Activated CD4-positive, alpha-beta T cell treated with anti-CD3 and anti-CD28 coated beads, Interleukin-2, amount 50 U/mL, for 1 hour (primary cell): ENCODE measurements around the gene HSPA4L.

Source experiments
- DNase-seq: peaks from one replicate; pipeline ENCODE4 v3.0.0-alpha.2; 2020

HSPA4L gene

GRCh38 chr4:127783955-127784770 is 2.0 kb downstream of the HSPA4L start:
- DNase-seq, result no peak

DNA sequence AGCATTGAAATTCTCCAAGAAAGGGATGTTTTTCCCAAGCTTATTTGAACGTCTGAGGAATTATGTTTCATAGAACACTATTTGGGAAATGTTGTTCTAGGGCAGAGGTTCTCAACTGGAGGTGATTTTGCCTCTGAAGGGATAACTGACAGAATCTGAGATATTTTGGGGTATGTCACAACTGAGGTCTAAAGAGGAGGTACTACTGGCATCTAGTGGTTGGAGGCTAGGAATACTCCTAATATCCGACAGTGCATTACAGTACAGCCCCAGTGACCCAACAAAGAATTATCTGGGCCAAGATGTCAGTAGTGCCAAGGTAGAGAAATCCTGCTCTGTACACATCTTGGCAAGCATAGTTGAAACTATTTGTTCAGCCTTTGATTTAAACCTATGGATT is 6.4 kb downstream of the HSPA4L start:
- DNase-seq, result no peak

DNA sequence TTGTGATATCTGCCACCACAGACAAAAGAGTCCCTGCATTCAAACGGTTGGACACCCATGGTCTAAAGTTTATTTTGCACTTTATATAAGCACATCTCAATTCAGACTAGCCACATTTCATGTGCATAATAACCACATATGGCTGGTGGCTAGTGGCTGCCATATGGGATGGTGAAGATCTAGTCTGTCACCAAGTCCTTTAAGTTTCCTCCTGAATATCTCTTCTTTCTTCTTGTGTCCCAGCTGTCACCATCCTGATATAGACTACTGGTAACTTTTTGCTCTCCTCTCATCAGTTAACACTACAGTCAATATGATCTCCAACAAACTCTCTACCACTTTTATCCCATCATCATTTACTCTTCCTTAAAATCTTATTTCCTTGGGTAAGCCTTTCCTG is 9.3 kb downstream of the HSPA4L start:
- DNase-seq, result no peak

GRCh38 chr4:127793528-127793927 is 11.4 kb downstream of the HSPA4L start:
- no peak for DNase-seq

- no peak for DNase-seq
These were observed 17.6 kb downstream of the HSPA4L start for GRCh38 chr4:127799711-127800110.

DNA sequence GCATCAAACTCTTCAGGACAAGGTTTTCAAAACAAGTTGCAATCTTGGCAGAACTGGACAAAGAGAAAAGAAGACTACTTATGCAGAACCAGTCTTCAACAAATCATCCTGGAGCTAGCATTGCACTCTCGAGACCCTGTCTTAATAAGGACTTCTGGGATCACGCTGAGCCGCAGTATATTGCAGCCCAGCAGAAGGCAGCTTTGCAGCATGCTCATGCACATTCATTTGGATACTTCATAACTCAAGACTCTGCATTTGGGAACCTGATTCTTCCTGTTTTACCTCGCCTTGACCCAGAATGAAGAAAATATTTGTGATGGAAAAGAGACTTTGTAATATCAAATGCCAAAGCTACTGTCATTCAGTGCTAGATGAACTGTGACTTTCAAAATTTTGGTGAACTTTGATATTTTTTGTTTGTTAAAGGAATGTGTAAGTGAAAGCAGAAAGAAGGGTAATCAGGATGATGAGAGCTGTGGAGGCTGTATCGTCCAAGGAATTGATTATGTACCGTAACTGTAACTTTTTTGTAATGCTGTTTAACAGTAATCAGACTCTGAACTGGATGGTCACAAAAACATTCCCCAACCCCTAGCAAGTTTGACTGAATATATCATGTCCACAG is 27.2 kb downstream of the HSPA4L start:
- DNase-seq, result no peak

DNA sequence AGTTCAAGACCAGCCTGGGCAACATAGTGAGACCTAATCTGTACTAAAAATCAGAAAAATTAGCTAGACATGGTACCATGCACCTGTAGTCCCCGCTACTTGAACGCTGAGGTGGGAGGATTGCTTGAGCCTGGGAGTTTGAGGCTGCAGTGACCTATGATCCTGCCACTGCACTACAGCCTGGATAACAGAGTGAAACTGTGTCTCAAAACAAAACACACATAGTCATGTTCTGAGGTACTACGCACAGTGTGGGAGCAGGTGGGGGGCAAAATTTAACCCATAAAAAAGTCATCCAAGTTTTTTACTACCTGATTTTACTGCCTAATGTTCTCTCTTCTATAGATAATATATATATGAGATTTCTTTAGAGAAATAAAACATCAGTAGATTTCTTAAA is 28.4 kb downstream of the HSPA4L start:
- DNase-seq, result no peak

DNA sequence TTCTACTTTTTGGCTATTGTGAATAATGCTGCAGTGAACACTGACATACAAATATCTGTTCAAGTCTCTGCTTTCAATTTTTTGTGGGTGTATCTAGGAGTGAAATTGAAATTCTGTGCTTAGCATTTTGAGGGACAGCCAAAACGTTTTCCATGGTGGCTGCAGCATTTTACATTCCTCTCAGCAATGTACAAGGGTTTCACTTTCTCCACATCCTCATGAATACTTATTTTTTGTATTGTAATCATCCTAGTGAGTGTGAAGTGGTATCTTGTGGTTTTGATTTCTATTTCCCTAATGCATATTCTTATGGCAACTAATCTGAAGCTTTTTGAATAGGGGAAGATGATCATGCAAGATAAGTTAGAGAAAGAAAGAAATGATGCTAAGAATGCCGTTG is 40.3 kb downstream of the HSPA4L start:
- DNase-seq, result no peak

DNA sequence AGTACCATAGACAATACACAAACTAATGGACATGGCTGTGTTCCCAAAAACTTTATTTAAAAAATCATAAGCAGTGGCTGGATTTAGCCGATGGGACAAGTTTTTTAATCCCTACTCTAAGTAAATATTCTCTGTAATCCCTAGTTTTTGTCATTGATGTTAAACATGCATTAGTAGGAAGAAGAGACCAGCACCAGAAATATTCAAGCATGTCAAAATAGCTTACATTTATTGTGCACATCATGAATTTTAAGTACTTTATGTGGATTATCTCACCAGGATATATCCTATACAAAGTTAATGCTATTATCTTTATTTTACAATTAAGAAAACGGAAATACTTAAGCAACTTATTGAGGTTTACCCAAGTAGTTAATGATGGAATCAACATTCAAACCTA is 46.0 kb downstream of the HSPA4L start:
- no peak for DNase-seq

GRCh38 chr4:127829014-127829413 is 46.9 kb downstream of the HSPA4L start:
- no peak for DNase-seq

DNA sequence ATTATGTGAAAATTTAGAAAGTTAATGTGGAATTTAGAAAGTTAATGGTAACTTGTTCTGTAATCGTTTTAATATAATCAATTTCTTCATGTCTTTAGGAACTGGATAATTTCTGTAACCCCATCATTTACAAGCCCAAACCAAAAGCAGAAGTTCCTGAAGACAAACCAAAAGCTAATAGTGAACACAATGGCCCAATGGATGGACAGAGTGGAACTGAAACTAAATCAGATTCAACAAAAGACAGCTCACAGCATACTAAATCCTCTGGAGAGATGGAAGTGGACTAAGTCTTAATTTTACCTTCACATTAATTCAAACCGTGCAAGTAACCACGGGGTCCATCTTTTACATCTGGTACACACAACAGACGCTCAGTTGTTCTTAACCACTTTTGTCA is 50.5 kb downstream of the HSPA4L start:
- DNase-seq, result no peak

DNA sequence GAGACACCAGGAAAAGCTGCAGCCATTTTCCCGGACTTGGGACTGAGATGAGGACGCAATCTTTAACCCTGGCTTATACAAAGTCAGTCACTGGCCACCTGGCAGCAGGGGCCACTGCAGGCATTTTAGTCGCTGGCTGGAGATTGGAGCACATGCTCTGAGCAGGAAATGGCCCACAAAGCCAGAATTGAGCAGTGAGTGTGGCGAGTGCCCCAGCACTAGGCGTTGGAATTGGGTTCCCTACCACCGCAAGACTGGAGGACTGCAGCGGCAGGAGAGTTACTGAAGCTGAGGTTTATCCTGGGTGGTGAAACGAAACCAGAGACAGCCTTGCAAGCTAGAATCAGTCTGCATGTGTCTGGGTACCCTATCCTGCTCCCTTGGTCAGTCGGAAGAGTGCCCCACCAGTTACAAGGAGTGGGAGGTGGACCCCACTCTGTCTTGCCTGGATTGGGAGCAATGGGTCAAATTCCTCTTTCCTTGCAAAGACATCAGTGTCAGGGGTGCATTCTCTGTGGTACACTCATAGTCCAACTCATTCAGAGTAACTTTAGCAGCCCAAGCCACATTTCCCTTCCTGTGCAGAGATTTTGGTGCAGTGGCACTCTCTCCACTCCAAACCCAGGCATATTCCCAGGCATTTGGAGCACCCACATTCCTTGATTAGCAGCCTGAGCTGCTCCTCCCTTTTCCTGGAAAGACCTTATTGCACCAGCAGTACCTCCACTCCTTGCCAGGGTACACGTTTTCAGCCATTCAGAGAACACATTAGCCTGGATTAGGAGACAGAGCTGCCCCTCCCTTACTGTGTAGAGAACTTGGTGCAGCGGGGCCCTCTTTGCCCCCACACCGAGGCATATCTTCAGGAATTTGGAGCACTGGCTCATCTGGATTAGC is 61.8 kb downstream of the HSPA4L start:
- DNase-seq, result no peak

GRCh38 chr4:127844601-127845116 is 62.5 kb downstream of the HSPA4L start:
- no peak for DNase-seq

GRCh38 chr4:127846061-127846460 is 63.9 kb downstream of the HSPA4L start:
- no peak for DNase-seq

GRCh38 chr4:127846765-127847164 is 64.6 kb downstream of the HSPA4L start:
- no peak for DNase-seq

GRCh38 chr4:127849505-127850234 is 67.5 kb downstream of the HSPA4L start:
- no peak for DNase-seq

- no peak for DNase-seq
These were observed 70.5 kb downstream of the HSPA4L start for GRCh38 chr4:127852661-127853060.

DNA sequence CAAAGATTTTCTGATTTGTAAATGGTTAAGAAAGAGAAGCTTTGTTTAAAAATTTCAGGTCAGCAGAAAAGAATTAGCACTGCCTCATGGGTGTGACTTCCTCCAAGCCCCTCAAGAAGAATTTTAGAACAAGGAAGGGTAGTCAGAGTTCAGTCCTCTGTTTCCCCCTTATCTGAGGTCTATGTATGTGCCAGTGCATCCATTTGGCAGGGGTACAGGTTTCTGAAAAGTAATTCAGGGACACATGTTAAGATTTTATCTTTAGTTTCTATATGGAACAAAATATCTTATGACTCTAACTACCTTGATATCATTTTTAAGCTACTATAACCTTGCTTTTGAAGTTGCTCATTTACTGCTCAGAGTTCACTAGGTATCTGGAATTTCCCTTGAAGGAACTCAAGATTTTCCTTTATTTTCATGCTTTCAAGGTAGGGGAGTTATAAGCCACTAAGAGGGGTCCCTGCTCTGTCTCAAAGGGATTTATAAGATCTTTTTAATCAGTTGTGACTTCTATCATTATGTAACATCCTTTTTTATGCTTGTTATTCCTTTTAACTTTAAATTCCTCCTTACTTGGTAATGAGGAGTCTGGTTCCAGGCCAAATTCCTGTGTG is 74.2 kb downstream of the HSPA4L start:
- no peak for DNase-seq

GRCh38 chr4:127856813-127857447 is 74.8 kb downstream of the HSPA4L start:
- DNase-seq, result no peak

DNA sequence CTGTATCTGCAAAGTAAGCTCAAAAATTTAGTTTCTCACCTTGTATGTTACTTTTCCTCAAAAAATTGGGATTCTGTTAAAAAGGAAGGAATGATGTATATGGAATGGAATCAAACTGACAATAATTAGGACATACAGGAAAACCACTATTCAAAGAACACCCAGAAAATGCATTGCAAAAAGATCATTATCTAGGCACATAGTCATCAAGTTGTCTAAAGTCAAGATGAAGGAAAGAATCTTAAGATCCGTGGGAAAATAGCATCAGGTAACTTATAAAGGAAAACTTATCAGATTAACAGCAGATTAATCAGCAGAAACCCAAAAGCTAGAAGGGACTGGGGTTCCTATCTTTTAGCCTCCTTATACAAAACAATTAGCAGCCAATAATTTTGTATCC is 75.5 kb downstream of the HSPA4L start:
- no peak for DNase-seq

DNA sequence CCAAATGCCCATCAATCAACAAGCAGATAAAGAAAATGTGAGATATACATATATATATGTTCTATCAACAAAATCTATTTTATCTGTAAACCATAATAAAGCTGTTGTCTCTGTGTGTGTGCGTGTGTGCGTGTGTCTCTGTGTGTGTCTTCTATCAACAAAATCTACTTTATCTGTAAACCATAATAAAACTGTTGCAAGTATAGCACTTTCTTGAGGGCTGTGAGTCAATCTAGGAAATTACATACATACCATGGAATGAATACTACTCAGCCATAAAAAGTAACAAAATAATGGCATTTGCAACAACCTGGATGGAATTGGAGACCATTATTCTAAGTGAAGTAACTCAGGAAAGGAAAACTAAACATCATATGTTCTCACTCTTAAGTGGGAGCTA is 86.1 kb downstream of the HSPA4L start:
- no peak for DNase-seq

GRCh38 chr4:127870281-127870680 is 88.2 kb downstream of the HSPA4L start:
- DNase-seq, result no peak
